ENCODE results near the gene EHD1. TPM values are rescaled to one million over a fixed set of nuclear protein-coding genes. Genes with fewer than 3 reads are reported as not detected.

EHD1 gene
- total and polyA plus RNA-seq, 5 donors, result 20.8 to 35.3 (median 28.0) TPM

GRCh38 chr11:64854534-64855502 is 23.6 kb downstream of the EHD1 start:
- intact Hi-C loops (cut with DNase I), result no loop called here
- Histone ChIP-seq H3K4me1 (ENCODE audit: control insufficient read depth, insufficient read depth, low read length) (peaks cover 26% of the 10 kb centered on the region), H3K27me3 (ENCODE audit: control insufficient read depth, insufficient read depth) (no peaks in the 10 kb centered on the region), H3K4me3 (ENCODE audit: low read length) (no peak overlapping the region), H3K27ac (ENCODE audit: low read length) (peak overlapping the region; percentile 59), H3K9me3 (ENCODE audit: control insufficient read depth, low read length) (no peaks in the 10 kb centered on the region)
- peak; percentile 89 to 91 (median 90) for DNase-seq
- 63% methylated on average over 45 of the region's 45 CpGs for WGBS
- ATAC-seq, result peak; percentile 80 to 94

DNA sequence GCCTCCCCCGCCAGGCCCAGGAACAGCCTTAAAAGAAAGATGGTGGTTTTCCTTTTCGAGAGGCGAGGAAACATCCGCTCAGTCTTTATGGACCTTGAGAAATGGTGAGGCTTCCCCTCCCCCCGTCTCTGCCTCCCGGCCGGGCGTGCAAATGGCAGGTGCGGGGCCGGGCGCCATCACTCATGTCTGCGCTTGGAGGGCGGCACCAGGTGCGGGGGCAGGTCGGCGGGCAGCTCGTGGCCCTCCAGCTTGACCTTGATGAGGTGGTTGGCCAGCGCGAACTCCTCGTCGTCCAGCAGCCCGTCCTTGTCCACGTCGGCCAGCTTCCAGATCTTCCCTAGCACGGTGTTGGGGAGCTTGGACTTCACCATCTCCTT is 24.3 kb downstream of the EHD1 start:
- ATAC-seq (no peak), DNase-seq (peak in 1 of 3 donors; percentile 68)
- WGBS, result 93% methylated on average over 25 of the region's 25 CpGs
- H3K27me3 ChIP-seq (ENCODE audit: control insufficient read depth, insufficient read depth), result no peaks in the 10 kb centered on the region
- peak overlapping the region; percentile 59 for H3K27ac ChIP-seq (ENCODE audit: low read length)
- H3K9me3 ChIP-seq (ENCODE audit: control insufficient read depth, low read length), result no peaks in the 10 kb centered on the region
- H3K4me3 ChIP-seq (ENCODE audit: low read length), result no peak overlapping the region
- peaks cover 31% of the 10 kb centered on the region for H3K4me1 ChIP-seq (ENCODE audit: control insufficient read depth, insufficient read depth, low read length)
- intact Hi-C loops (cut with DNase I), result no loop called here

- intact Hi-C loops (cut with DNase I), result no loop called here
- Histone ChIP-seq H3K4me1 (ENCODE audit: control insufficient read depth, insufficient read depth, low read length) (peaks cover 33% of the 10 kb centered on the region), H3K4me3 (ENCODE audit: low read length) (no peak overlapping the region), H3K27ac (ENCODE audit: low read length) (peak overlapping the region; percentile 2), H3K9me3 (ENCODE audit: control insufficient read depth, low read length) (no peaks in the 10 kb centered on the region), H3K27me3 (ENCODE audit: control insufficient read depth, insufficient read depth) (no peaks in the 10 kb centered on the region)
- DNase-seq (peak in 2 of 3 donors; percentile 56 to 60), ATAC-seq (no peak)
- WGBS, result 70% methylated on average over 27 of the region's 27 CpGs
Measured at GRCh38 chr11:64853709-64854108, 24.7 kb downstream of the EHD1 start.

GRCh38 chr11:64852804-64853509 is 25.5 kb downstream of the EHD1 start:
- 76% methylated on average over 24 of the region's 24 CpGs for WGBS
- no peak overlapping the region for H3K4me3 ChIP-seq (ENCODE audit: low read length)

GRCh38 chr11:64851831-64852351 is 26.5 kb downstream of the EHD1 start:
- DNase-seq (peak in 1 of 3 donors; percentile 44), ATAC-seq (no peak)
- no peak overlapping the region for H3K27ac ChIP-seq (ENCODE audit: low read length)
- intact Hi-C loops (cut with DNase I), result no loop called here
- H3K4me1 ChIP-seq (ENCODE audit: control insufficient read depth, insufficient read depth, low read length), result peaks cover 32% of the 10 kb centered on the region
- WGBS, result 79% methylated on average over 8 of the region's 8 CpGs
- H3K27me3 ChIP-seq (ENCODE audit: control insufficient read depth, insufficient read depth), result no peaks in the 10 kb centered on the region
- no peaks in the 10 kb centered on the region for H3K9me3 ChIP-seq (ENCODE audit: control insufficient read depth, low read length)
- no peak overlapping the region for H3K4me3 ChIP-seq (ENCODE audit: low read length)

More at GRCh38 chr11:64852804-64853509, 25.5 kb downstream of the EHD1 start:
- intact Hi-C loops (cut with DNase I), result no loop called here
- ATAC-seq (no peak), DNase-seq (peak in 2 of 3 donors; percentile 50 to 55)
- Histone ChIP-seq H3K27me3 (ENCODE audit: control insufficient read depth, insufficient read depth) (no peaks in the 10 kb centered on the region), H3K4me1 (ENCODE audit: control insufficient read depth, insufficient read depth, low read length) (peaks cover 33% of the 10 kb centered on the region), H3K27ac (ENCODE audit: low read length) (no peak overlapping the region), H3K9me3 (ENCODE audit: control insufficient read depth, low read length) (no peaks in the 10 kb centered on the region)

DNA sequence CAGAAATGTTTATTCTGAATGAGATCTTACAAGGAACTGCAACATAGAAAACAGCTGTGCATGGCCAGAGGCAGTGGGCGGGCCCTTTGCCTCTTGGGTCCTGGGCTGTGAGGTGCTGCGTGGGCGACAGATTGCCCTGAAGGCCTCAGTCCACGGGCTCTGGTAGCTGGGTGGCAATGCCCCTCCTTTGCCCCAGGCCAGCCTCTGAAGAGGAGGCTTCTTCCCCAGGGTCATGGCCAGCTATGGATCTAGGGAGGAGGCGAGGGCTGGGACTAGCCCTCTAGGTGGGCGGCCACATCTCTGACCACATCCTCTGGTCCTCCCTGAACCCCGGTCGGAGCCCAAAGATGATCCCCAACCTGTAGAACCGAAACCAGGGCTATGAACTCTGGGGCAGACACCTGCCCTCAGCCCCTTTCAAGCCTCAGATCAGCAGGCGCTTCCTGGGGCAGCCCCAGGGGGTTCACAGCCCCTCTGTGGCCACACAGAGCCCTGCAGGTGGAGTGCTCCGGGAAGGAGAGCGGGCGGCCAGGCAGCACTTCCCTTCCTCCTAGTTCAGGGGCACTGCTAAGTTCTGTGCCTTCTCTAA is 27.3 kb downstream of the EHD1 start:
- Histone ChIP-seq H3K4me3 (ENCODE audit: low read length) (no peak overlapping the region), H3K27me3 (ENCODE audit: control insufficient read depth, insufficient read depth) (no peaks in the 10 kb centered on the region), H3K9me3 (ENCODE audit: control insufficient read depth, low read length) (no peaks in the 10 kb centered on the region), H3K27ac (ENCODE audit: low read length) (peak overlapping the region; percentile 37), H3K4me1 (ENCODE audit: control insufficient read depth, insufficient read depth, low read length) (peaks cover 24% of the 10 kb centered on the region)
- intact Hi-C loops (cut with DNase I), result no loop called here
- 61% methylated on average over 13 of the region's 13 CpGs for WGBS
- ATAC-seq, result no peak
- peak in 1 of 3 donors; percentile 70 for DNase-seq

DNA sequence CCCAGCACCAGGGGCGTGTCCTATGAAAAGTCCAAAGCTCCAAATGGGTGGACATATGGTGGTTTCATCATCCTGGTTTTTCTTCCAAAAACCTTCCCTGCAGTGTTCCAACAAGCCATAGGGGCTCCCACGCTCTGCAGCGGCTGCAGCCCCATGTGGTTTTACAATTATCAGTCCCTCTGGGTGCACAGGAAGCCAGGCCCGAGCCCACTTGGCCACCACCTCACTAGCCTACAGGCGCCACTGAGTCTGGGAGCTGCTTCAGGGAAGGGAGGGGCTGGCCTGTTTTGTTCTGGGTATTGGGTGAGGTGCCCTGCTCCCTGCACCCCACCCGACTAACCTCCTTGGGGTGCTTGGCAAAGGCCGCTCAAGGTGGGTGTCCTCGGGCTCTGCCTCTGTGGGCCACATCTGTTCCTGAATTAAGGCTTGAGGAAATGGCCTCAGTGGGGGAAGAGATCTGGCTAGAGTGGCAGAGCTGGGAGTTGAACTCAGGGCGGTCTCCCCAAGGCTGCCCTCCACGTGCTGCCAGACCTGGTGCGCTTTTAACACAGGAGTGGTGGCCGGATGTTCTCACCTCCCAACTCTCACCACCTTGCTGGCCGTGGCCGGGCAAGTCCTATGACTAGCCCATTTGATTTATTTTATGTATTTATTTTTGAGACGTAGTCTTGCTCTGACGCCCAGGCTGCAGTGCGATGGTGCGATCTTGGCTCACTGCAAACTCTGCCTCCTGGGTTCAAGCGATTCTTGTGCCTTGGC is 28.6 kb downstream of the EHD1 start:
- no peak overlapping the region for H3K4me3 ChIP-seq (ENCODE audit: low read length)
- 64% methylated on average over 19 of the region's 19 CpGs for WGBS
- ATAC-seq, result peak in 1 of 2 donors; percentile 29
- no peaks in the 10 kb centered on the region for H3K9me3 ChIP-seq (ENCODE audit: control insufficient read depth, low read length)
- peaks cover 16% of the 10 kb centered on the region for H3K4me1 ChIP-seq (ENCODE audit: control insufficient read depth, insufficient read depth, low read length)
- intact Hi-C loops (cut with DNase I), result loop anchor here in 3 of 4 donors (5.0 to 10.0 kb wide), 2 partner anchors 43 to 265 kb away; partner anchors contain the start of genes TM7SF2 (in 1 of the 3) and ZNHIT2 (in 1 of the 3)
- H3K27me3 ChIP-seq (ENCODE audit: control insufficient read depth, insufficient read depth), result no peaks in the 10 kb centered on the region
- peak overlapping the region; percentile 62 for H3K27ac ChIP-seq (ENCODE audit: low read length)
- peak; percentile 63 to 87 (median 79) for DNase-seq

DNA sequence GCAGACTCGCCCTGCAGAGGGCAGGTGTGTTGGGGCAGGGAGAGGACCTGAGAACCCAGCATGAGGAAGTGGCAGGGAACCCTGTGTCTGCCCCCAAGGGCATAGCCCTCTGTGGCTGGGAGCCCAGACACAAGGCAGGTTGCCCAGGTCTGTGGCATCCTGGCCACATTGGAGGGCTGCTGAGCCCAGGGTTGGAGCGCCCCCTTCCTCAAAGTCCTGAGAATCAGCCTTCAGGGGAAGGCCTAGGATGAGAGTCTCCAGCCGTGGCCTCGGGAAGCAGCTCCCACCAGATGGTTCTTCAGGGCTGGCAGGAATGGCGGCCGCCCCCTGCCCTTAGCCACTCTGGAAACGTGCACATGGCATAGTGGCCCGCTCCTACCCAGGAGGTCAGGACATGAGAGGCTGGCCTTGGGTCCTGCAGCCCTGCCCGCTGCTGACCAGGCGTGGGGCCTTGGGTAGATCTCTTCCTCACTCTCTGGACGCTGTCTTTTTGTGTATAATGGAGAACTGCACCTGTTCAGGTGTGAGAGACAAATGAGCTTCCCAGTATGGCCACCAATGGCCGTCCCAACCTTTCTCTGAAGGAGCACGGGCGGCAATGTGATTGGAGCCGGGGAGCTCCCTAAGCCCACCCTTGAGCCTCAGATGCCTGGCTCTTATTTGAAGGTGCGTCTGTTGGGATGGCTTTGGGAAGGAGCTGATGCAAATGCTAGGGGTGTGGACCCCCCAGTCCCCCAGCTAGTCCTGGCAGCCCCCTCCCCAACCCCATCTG is 29.4 kb downstream of the EHD1 start:
- no peaks in the 10 kb centered on the region for H3K9me3 ChIP-seq (ENCODE audit: control insufficient read depth, low read length)
- no peaks in the 10 kb centered on the region for H3K27me3 ChIP-seq (ENCODE audit: control insufficient read depth, insufficient read depth)
- intact Hi-C loops (cut with DNase I), result loop anchor here in 3 of 4 donors (5.0 to 10.0 kb wide), 2 partner anchors 43 to 266 kb away; partner anchors contain the start of genes TM7SF2 (in 1 of the 3) and ZNHIT2 (in 1 of the 3)
- H3K4me1 ChIP-seq (ENCODE audit: control insufficient read depth, insufficient read depth, low read length), result peaks cover 11% of the 10 kb centered on the region
- DNase-seq (peak in 1 of 3 donors; percentile 58), ATAC-seq (no peak)
- H3K27ac ChIP-seq (ENCODE audit: low read length), result peak overlapping the region; percentile 21
- H3K4me3 ChIP-seq (ENCODE audit: low read length), result no peak overlapping the region
- 79% methylated on average over 16 of the region's 16 CpGs for WGBS

DNA sequence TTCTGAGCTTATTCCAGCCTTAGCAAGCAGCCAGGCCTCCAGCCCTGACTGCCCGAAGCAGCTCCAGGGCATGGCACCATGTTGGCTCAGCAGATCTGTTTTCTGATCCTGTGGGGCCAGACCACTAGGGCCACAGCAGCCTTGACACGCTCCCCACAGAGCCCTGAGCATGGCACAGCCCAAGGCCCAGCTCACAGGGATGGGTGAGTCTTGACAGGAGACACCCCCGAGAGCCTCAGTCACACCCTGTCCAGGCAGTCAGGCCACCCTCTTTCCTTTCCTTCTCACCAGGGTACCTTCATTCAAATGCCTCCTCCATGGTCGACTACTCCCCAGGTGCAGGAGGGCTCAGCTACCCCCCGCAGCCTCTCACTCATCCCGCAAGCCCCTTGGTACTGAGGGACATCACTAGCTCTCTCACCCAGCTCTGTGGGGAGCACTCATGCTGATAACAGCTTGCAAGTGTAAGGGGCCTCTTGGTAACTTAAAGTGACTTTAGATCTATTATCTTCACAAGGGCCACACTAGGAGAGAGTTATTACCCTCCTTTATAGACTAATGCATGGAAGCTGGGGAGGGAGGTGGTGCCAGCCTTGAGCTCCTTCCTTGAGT is 30.1 kb downstream of the EHD1 start:
- H3K4me1 ChIP-seq (ENCODE audit: control insufficient read depth, insufficient read depth, low read length), result peaks cover 11% of the 10 kb centered on the region
- WGBS, result 80% methylated on average over 6 of the region's 6 CpGs
- H3K4me3 ChIP-seq (ENCODE audit: low read length), result no peak overlapping the region
- ATAC-seq (no peak), DNase-seq (no peak)
- no peaks in the 10 kb centered on the region for H3K27me3 ChIP-seq (ENCODE audit: control insufficient read depth, insufficient read depth)
- intact Hi-C loops (cut with DNase I), result loop anchor here in 3 of 4 donors (5.0 to 10.0 kb wide), 2 partner anchors 44 to 266 kb away; partner anchors contain the start of genes TM7SF2 (in 1 of the 3) and ZNHIT2 (in 1 of the 3)
- no peak overlapping the region for H3K27ac ChIP-seq (ENCODE audit: low read length)
- H3K9me3 ChIP-seq (ENCODE audit: control insufficient read depth, low read length), result no peaks in the 10 kb centered on the region
